Measurements from ENCODE around the gene ARHGAP10.

The ARHGAP10 gene

DNA sequence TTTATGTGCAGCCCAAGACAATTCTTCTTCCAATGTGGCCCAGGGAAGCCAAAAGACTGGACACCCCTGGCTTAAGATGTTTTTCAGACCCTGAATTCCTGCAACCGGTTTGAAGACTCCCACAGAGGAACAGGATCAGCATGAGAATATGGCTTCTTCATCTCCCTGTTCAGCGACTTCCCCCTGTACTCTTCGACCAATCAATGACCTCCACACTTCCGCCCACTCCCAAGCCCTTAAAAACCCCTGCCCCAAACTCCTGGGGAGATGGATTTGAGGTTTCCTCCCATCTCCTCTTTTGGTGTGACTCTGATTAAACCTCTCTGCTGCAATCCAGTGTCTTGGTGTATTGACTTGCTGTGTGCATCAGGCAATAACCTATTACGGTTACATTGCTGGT is 365.9 kb downstream of the ARHGAP10 start:
- FAIRE-seq = no peak
- TF ChIP-seq, protein P1, sequence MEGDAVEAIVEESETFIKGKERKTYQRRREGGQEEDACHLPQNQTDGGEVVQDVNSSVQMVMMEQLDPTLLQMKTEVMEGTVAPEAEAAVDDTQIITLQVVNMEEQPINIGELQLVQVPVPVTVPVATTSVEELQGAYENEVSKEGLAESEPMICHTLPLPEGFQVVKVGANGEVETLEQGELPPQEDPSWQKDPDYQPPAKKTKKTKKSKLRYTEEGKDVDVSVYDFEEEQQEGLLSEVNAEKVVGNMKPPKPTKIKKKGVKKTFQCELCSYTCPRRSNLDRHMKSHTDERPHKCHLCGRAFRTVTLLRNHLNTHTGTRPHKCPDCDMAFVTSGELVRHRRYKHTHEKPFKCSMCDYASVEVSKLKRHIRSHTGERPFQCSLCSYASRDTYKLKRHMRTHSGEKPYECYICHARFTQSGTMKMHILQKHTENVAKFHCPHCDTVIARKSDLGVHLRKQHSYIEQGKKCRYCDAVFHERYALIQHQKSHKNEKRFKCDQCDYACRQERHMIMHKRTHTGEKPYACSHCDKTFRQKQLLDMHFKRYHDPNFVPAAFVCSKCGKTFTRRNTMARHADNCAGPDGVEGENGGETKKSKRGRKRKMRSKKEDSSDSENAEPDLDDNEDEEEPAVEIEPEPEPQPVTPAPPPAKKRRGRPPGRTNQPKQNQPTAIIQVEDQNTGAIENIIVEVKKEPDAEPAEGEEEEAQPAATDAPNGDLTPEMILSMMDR (IDR thresholded peaks at IDR 0.05; ENCODE audit: insufficient read depth, missing control alignments) = no peak
- DNase-seq (ENCODE audit: insufficient read length, low spot score) = no peak

DNA sequence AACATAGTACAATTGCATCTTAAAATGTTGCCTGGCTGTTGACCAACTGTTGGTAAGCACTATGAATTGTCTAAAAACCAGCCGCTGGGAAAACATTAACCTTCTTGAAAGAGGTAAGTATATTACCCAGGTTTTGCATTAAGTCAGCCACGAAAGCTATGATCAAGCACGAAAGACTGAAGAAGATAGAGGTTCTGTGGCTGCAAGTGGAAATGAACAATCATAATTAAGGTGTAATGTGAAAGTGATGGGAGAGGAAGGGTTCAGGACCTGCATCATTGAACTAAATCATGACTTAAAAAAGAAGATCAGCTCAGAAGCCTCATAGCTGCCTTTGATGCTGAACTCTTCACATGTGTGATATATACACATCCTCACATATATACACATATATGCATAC is 369.3 kb downstream of the ARHGAP10 start:
- DNase-seq (ENCODE audit: insufficient read length, low spot score) (no peak), FAIRE-seq (no peak)
- TF ChIP-seq, protein P1 (IDR thresholded peaks at IDR 0.05; ENCODE audit: insufficient read depth, missing control alignments) = no peak

DNA sequence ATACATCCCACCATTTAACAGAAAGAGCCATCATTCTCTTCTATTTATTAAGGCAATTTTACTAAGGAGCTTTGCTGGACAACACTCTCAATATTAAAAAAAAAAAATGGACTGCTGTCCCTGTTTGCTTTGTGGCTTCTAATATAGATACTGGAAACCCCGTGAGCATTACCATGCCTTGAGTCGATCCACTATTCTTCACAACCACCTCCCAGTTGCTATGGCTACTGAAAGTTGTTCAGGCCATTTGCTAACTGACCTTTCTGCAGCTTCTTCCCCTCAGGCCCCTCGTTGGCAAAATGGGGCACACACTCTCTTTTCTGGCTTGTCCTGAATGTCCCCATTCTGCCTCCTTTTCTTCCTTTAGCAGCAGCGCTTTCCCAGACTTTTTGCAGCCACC is 369.9 kb downstream of the ARHGAP10 start:
- TF ChIP-seq, protein P1 (IDR thresholded peaks at IDR 0.05; ENCODE audit: insufficient read depth, missing control alignments) = no peak
- FAIRE-seq (no peak), DNase-seq (ENCODE audit: insufficient read length, low spot score) (no peak)

DNA sequence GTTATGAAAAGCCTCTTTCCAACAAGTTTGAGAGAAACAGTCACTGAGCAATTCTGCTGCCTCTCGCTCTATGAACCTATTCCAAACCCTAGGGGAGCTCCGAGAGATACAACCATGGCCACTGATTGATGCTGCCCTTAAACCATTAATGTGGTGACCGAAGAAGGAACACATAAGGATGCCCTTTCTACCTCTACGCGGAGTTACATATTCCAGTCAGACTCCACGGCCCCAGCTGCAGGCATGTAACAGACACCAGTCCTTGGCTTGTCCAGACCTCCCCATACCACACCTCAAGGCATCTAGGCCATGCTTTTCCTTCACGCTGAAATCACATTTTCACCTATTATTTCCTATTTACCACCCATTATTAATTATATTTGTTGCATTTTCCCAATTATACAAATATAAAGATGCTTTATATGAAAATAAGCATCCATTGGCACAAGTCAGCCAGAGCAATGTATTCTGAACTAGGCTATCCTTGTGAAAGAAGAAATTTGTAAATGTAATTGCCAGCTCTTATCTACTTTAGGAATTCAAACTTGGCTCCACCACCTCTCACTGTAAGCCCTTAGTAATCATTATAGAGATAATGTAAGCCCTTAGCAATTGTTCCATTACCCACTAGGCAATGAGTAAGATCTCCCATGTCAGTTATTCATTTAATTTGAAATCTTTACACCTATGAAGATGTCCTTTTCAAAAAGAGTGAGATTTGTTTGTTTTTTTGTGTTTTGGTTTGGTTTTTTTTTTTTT is 371.9 kb downstream of the ARHGAP10 start:
- no peak for FAIRE-seq
- DNase-seq (ENCODE audit: insufficient read length, low spot score) = no peak
- TF ChIP-seq, protein P1 (IDR thresholded peaks at IDR 0.05; ENCODE audit: insufficient read depth, missing control alignments) = no peak

DNA sequence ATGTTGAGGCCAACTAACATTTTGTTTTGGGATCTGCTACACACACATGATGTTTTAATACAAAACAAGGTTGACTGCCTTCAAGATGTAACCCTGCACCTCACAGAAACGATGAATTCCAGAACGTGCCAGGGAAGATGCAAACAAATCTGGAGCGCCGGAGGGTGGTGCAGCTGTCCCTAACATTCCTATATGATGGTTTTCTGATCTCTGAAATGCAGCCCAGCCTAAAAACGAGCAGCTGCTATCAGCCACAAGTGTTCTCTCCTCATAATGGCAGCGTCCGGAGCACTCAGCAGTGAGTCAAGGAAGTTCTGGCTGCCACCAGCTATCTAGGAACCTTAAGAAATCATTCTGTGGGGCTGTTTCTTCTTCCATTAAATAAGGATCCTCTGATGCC is 376.9 kb downstream of the ARHGAP10 start:
- no peak for FAIRE-seq
- no peak for DNase-seq (ENCODE audit: insufficient read length, low spot score)
- TF ChIP-seq, protein P1 (IDR thresholded peaks at IDR 0.05; ENCODE audit: insufficient read depth, missing control alignments) = no peak

DNA sequence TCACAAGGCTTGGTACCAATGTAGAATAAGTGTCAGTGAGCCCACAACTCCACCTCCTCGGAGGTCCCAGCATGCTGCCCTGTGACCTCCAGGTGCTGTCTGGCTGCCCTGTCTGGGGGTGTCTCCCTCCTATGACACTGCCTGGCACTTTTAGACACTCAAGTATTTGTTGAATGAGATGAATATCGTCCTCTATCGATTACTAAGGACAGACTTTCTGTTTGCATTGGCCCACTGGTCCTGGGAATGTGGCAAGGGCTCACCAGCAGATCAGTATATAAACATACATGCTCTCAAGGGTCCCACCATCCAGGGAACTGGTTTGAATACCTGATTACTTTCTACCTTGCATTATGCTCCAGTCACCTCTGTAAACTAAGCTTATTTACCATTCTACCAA is 377.3 kb downstream of the ARHGAP10 start:
- TF ChIP-seq, protein P1 (IDR thresholded peaks at IDR 0.05; ENCODE audit: insufficient read depth, missing control alignments) = no peak
- FAIRE-seq (no peak), DNase-seq (ENCODE audit: insufficient read length, low spot score) (no peak)

DNA sequence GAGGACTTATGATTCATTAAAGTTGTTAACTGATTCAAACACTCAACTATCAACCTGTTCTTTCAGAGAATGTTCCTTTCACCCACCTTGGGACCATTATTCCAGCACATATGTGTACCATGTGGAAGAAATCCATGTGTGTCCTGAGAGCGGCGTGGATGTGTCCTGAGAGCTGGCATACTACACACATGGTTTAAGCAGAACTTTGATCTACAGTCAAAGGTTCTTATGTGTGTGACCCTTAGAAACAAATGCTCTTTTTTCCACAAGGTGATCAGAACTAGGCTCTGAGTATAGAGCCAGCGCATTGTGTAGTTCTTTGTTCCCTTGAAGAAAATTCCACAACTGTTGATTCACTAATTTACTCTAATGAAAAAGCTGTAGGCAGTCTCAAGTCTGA is 378.3 kb downstream of the ARHGAP10 start:
- FAIRE-seq (no peak), DNase-seq (ENCODE audit: insufficient read length, low spot score) (no peak)
- TF ChIP-seq, protein P1 (IDR thresholded peaks at IDR 0.05; ENCODE audit: insufficient read depth, missing control alignments) = no peak

All from D721Med (cell line).